Kasumi-1 (cell line): ENCODE data around the gene BRINP1.

ENCODE experiments used
- DNase-seq, 2 experiments: peaks; one replicate each; lab custom pipeline; 2025; lab: John Stamatoyannopoulos, UW

Gene BRINP1

GRCh38 chr9:119278171-119278570 lies 91.1 kb downstream of the BRINP1 start:
- no peak for DNase-seq

GRCh38 chr9:119273984-119274665 lies 95.1 kb downstream of the BRINP1 start:
- no peak for DNase-seq

GRCh38 chr9:119273325-119273904 lies 95.8 kb downstream of the BRINP1 start:
- DNase-seq = no peak

- DNase-seq = no peak
Observed at GRCh38 chr9:119272500-119273211, 96.6 kb downstream of the BRINP1 start.

GRCh38 chr9:119268985-119269384 lies 100.2 kb downstream of the BRINP1 start:
- no peak for DNase-seq

- DNase-seq = no peak
Observed at GRCh38 chr9:119264165-119264564, 105.1 kb downstream of the BRINP1 start.

- no peak for DNase-seq
Observed at GRCh38 chr9:119257592-119257991, 111.6 kb downstream of the BRINP1 start.

- DNase-seq = no peak
Observed at GRCh38 chr9:119255116-119255515, 114.1 kb downstream of the BRINP1 start.

- no peak for DNase-seq
Observed at GRCh38 chr9:119252671-119253299, 116.5 kb downstream of the BRINP1 start.

GRCh38 chr9:119251936-119252335 lies 117.3 kb downstream of the BRINP1 start:
- DNase-seq = no peak

- DNase-seq = no peak
Observed at GRCh38 chr9:119250730-119251129, 118.5 kb downstream of the BRINP1 start.

GRCh38 chr9:119240546-119240945 lies 128.7 kb downstream of the BRINP1 start:
- no peak for DNase-seq

GRCh38 chr9:119234636-119235035 lies 134.6 kb downstream of the BRINP1 start:
- DNase-seq = no peak

- no peak for DNase-seq
Observed at GRCh38 chr9:119227422-119227821, 141.8 kb downstream of the BRINP1 start.

- no peak for DNase-seq
Observed at GRCh38 chr9:119224431-119224830, 144.8 kb downstream of the BRINP1 start.

GRCh38 chr9:119221276-119221675 lies 148.0 kb downstream of the BRINP1 start:
- DNase-seq = no peak

GRCh38 chr9:119218293-119218692 lies 150.9 kb downstream of the BRINP1 start:
- no peak for DNase-seq

- no peak for DNase-seq
Observed at GRCh38 chr9:119216651-119217331, 152.4 kb downstream of the BRINP1 start.

- no peak for DNase-seq
Observed at GRCh38 chr9:119215651-119216050, 153.6 kb downstream of the BRINP1 start.

- DNase-seq = no peak
Observed at GRCh38 chr9:119213471-119213870, 155.8 kb downstream of the BRINP1 start.

GRCh38 chr9:119197893-119198607 lies 171.2 kb downstream of the BRINP1 start:
- no peak for DNase-seq

- DNase-seq = no peak
Observed at GRCh38 chr9:119195521-119195920, 173.7 kb downstream of the BRINP1 start.
